SK-N-SH (cell line): ENCODE measurements around the gene NBEA. TPM values are rescaled to one million over a fixed set of nuclear protein-coding genes. Genes with fewer than 3 reads are reported as not detected.

Experiments used
- CTCF ChIA-PET: fragments of 300-600, 350-600 bp; formaldehyde crosslinking; extraction: SDS; loops from one replicate; lab custom pipeline; 2021; lab: Yijun Ruan, JAX
- POLR2A ChIA-PET: fragments of 350-600 bp; sonication (Branson Sonifier 250); formaldehyde crosslinking; extraction: SDS; loops from one replicate; lab custom pipeline; 2020; ENCODE audit warnings: antibody characterized with exemption, inconsistent platforms; lab: Yijun Ruan, JAX
- DNase-seq: peaks from one replicate; pipeline ENCODE4 v3.0.0; 2012
- H2AFZ ChIP-seq: fragments of 200-600 bp; sonication (generic); 2 replicates; pipeline ENCODE4 v1.8.1; 2016; ENCODE audit warnings: antibody characterized with exemption, mild to moderate bottlenecking, low read depth
- H3F3A ChIP-seq: fragments of 200-600 bp; sonication (generic); replicated peaks from 2 replicates; pipeline ENCODE3; 2016; ENCODE audit warnings: antibody characterized with exemption, mild to moderate bottlenecking; ENCODE audit not compliant: insufficient read depth
- H3K27ac ChIP-seq, 2 experiments: fragments of 200-500 bp in 1 of 2; fragments of 200-600 bp in 1 of 2; sonication (Bioruptor generic) in 1 of 2; sonication (generic), shearing (Covaris generic) in 1 of 2; 2 replicates each; pipeline versions ENCODE4 v1.5.1 to v1.6.1; 2014 to 2016; ENCODE audit warnings: low read depth in 2 of 2, inconsistent platforms in 1 of 2, low read length in 1 of 2, mild to moderate bottlenecking in 1 of 2, mixed read lengths in 1 of 2
- H3K27me3 ChIP-seq: fragments of 200-600 bp; sonication (generic), shearing (Covaris generic); 2 replicates; pipeline ENCODE4 v1.6.1; 2016; ENCODE audit warnings: mixed run types; ENCODE audit not compliant: insufficient read depth
- H3K36me3 ChIP-seq, 2 experiments: fragments of 200-500 bp in 1 of 2; fragments of 200-600 bp in 1 of 2; sonication (Bioruptor generic) in 1 of 2; sonication (generic) in 1 of 2; replicated peaks in 1 of 2; 2 replicates each; pipeline versions ENCODE3 to v1.5.1; 2014 to 2016; ENCODE audit warnings: low read length in 1 of 2, mild to moderate bottlenecking in 1 of 2; ENCODE audit not compliant: insufficient read depth in 2 of 2, control insufficient read depth in 1 of 2
- H3K4me1 ChIP-seq, 2 experiments: fragments of 200-500 bp in 1 of 2; fragments of 200-600 bp in 1 of 2; sonication (Bioruptor generic) in 1 of 2; sonication (generic), shearing (Covaris generic) in 1 of 2; 2 replicates each; pipeline versions ENCODE4 v1.5.1 to v1.6.1; 2014 to 2016; ENCODE audit warnings: low read depth in 1 of 2, low read length in 1 of 2, mixed run types in 1 of 2; ENCODE audit not compliant: insufficient read depth in 2 of 2, control insufficient read depth in 1 of 2
- H3K4me2 ChIP-seq: fragments of 200-600 bp; sonication (generic), shearing (Covaris generic); 2 replicates; pipeline ENCODE4 v1.6.1; 2017; ENCODE audit warnings: mixed run types
- H3K4me3 ChIP-seq, 2 experiments: fragments of 200-500 bp in 1 of 2; fragments of 200-600 bp in 1 of 2; sonication (Bioruptor generic) in 1 of 2; sonication (generic), shearing (Covaris generic) in 1 of 2; 2 replicates each; pipeline versions ENCODE4 v1.5.1 to v1.8.1; 2014 to 2016; ENCODE audit warnings: low read depth in 2 of 2, inconsistent platforms in 1 of 2, low read length in 1 of 2, mild to moderate bottlenecking in 1 of 2, mixed read lengths in 1 of 2, moderate library complexity in 1 of 2
- H3K79me2 ChIP-seq: fragments of 200-600 bp; sonication (generic); 2 replicates; pipeline ENCODE4 v1.8.1; 2017; ENCODE audit warnings: mild to moderate bottlenecking; ENCODE audit not compliant: insufficient read depth
- H3K9ac ChIP-seq: fragments of 200-600 bp; sonication (generic); 2 replicates; pipeline ENCODE4 v1.6.1; 2017; ENCODE audit warnings: mixed run types
- H3K9me2 ChIP-seq: fragments of 200-600 bp; sonication (generic); 2 replicates; pipeline ENCODE4 v1.6.1; 2017; ENCODE audit warnings: mixed run types
- H3K9me3 ChIP-seq: fragments of 200-600 bp; sonication (generic); 2 replicates; pipeline ENCODE4 v1.6.1; 2017; ENCODE audit warnings: mixed run types, mild to moderate bottlenecking, moderate library complexity
- H4K20me1 ChIP-seq: fragments of 200-600 bp; sonication (generic); 2 replicates; pipeline ENCODE4 v1.6.1; 2017; ENCODE audit warnings: mild to moderate bottlenecking, mixed run types; ENCODE audit not compliant: insufficient read depth
- EP300 ChIP-seq, 2 experiments: IDR thresholded peaks; 2 replicates each; pipeline versions ENCODE4 v1.4.0 to v1.6.1; 2012; ENCODE audit warnings: borderline replicate concordance in 1 of 2, low read depth in 1 of 2, low read length in 1 of 2
- EZH2phosphoT487 ChIP-seq: fragments of 200-600 bp; sonication (generic); IDR thresholded peaks from 2 replicates; pipeline ENCODE4 v1.6.1; 2017; ENCODE audit warnings: low read depth, mixed run types, mild to moderate bottlenecking, antibody characterized with exemption, moderate library complexity, borderline replicate concordance
- FOSL2 ChIP-seq: IDR thresholded peaks from 2 replicates; pipeline ENCODE4 v1.4.0; 2012; ENCODE audit warnings: low read depth, mild to moderate bottlenecking, moderate library complexity, borderline replicate concordance
- GABPA ChIP-seq: IDR thresholded peaks from 2 replicates; pipeline ENCODE4 v1.4.0; 2012; ENCODE audit warnings: low read depth, mild to moderate bottlenecking
- JUND ChIP-seq: IDR thresholded peaks from 2 replicates; pipeline ENCODE4 v1.4.0; 2012
- MEF2A ChIP-seq: IDR thresholded peaks from 2 replicates; pipeline ENCODE4 v1.4.0; 2012; ENCODE audit warnings: low read depth, borderline replicate concordance
- RAD21 ChIP-seq: IDR thresholded peaks from 2 replicates; pipeline ENCODE4 v1.6.1; 2012; ENCODE audit warnings: mild to moderate bottlenecking, low read length
- SIN3A ChIP-seq: IDR thresholded peaks from 2 replicates; pipeline ENCODE4 v1.6.1; 2012; ENCODE audit warnings: low read depth, mild to moderate bottlenecking, low read length, moderate library complexity, borderline replicate concordance
- SMC3 ChIP-seq: IDR thresholded peaks from 2 replicates; pipeline ENCODE4 v1.6.1; 2012; ENCODE audit warnings: low read depth, low read length, improper control_type of control experiment
- TAF1 ChIP-seq: IDR thresholded peaks from 2 replicates; pipeline ENCODE4 v1.6.1; 2012; ENCODE audit warnings: low read depth, mild to moderate bottlenecking, low read length, moderate library complexity, borderline replicate concordance
- YY1 ChIP-seq: IDR thresholded peaks from 2 replicates; pipeline ENCODE4 v1.4.0; 2012; ENCODE audit warnings: low read depth, mild to moderate bottlenecking
- WGBS: methylation state at CpG from one replicate; pipeline ENCODE4 v1.1.6; 2017; ENCODE audit warnings: low lambda C conversion rate; 5-methylcytosine and 5-hydroxymethylcytosine counted together
- polyA plus RNA-seq, 3 experiments: library from polyadenylated mRNA; depleted of rRNA; stranded (reverse); fragments of >200 nt; gene quantifications; 2 replicates each; pipeline ENCODE4 v1.2.3, GENCODE V29; 2012
- TF ChIP-seq, protein P1 (sequence below): IDR thresholded peaks from 2 replicates; pipeline ENCODE4 v1.4.0; 2012; ENCODE audit warnings: low read depth, borderline replicate concordance
- TF ChIP-seq, protein P2 (sequence below): IDR thresholded peaks from 2 replicates; pipeline ENCODE4 v1.4.0; 2012; ENCODE audit warnings: low read depth
- TF ChIP-seq, protein P3 (sequence below): IDR thresholded peaks from 2 replicates; pipeline ENCODE4; 2012
- TF ChIP-seq, protein P4 (sequence below): fragments of 150-350 bp; IDR thresholded peaks from 2 replicates; pipeline ENCODE4 v1.6.1; 2016; ENCODE audit warnings: mild to moderate bottlenecking, low read depth, low read length

NBEA gene
- polyA plus RNA-seq, 1 of the 3 experiments (the other 2 are of a cell fraction): 12.3 TPM

DNA sequence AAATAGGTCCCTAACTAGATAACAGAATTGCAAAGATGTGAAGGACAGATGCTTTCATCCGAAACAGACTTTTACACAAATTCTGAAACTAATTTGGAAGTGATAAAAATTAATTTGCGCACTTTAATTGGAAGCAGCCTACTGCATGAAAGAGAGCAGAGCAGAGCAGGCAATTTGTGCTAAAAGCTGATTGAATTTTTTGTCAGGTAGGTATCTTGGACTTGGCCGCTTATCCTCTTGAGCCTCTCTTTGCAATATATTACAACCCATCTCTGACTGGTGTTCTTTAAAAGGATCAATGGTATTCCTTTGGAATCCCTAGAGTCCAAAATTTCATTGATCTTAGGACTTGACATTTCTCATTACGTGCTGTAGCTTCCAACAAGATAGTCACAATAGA, 717.7 kb downstream of the NBEA start:
- no peak for DNase-seq
- no peaks in the 10 kb centered on the region for H3K9me2 ChIP-seq
- no peaks in the 10 kb centered on the region for H3K9me3 ChIP-seq
- no peak overlapping the region for H3K27ac ChIP-seq
- ChIA-PET CTCF (interaction anchor here (1.1 to 2.5 kb wide), 3 partner anchors 18 to 28 kb away, joined by 3 to 10 read pairs (median 4); no protein-coding TSS in a partner anchor), POLR2A (no interaction called here)
- H3K4me1 ChIP-seq: peaks cover 0 to 9% of the 10 kb centered on the region in 2 experiments; a peak in 2 of 4 replicates
- 95% methylated on average over 4 of the region's 4 CpGs for WGBS
- H4K20me1 ChIP-seq: no peaks in the 10 kb centered on the region
- H3K79me2 ChIP-seq: no peaks in the 10 kb centered on the region
- H3F3A ChIP-seq: no peaks in the 10 kb centered on the region
- H3K27me3 ChIP-seq: no peaks in the 10 kb centered on the region
- TF ChIP-seq YY1 (no peak), RAD21 (no peak), EZH2phosphoT487 (no peak), SMC3 (no peak), EP300 (IDR thresholded peaks at IDR 0.05; ENCODE audit: borderline replicate concordance in 1 of 2, low read depth in 1 of 2, low read length in 1 of 2) (no peak)
- TF ChIP-seq, protein P1, sequence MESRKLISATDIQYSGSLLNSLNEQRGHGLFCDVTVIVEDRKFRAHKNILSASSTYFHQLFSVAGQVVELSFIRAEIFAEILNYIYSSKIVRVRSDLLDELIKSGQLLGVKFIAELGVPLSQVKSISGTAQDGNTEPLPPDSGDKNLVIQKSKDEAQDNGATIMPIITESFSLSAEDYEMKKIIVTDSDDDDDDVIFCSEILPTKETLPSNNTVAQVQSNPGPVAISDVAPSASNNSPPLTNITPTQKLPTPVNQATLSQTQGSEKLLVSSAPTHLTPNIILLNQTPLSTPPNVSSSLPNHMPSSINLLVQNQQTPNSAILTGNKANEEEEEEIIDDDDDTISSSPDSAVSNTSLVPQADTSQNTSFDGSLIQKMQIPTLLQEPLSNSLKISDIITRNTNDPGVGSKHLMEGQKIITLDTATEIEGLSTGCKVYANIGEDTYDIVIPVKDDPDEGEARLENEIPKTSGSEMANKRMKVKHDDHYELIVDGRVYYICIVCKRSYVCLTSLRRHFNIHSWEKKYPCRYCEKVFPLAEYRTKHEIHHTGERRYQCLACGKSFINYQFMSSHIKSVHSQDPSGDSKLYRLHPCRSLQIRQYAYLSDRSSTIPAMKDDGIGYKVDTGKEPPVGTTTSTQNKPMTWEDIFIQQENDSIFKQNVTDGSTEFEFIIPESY: no peak
- no peak overlapping the region; a peak in 1 of 4 replicates for H3K4me3 ChIP-seq
- no peak overlapping the region for H2AFZ ChIP-seq
- no peak overlapping the region for H3K9ac ChIP-seq
- H3K36me3 ChIP-seq: peaks cover 12 to 34% of the 10 kb centered on the region in 2 experiments
- H3K4me2 ChIP-seq: no peak overlapping the region

DNA sequence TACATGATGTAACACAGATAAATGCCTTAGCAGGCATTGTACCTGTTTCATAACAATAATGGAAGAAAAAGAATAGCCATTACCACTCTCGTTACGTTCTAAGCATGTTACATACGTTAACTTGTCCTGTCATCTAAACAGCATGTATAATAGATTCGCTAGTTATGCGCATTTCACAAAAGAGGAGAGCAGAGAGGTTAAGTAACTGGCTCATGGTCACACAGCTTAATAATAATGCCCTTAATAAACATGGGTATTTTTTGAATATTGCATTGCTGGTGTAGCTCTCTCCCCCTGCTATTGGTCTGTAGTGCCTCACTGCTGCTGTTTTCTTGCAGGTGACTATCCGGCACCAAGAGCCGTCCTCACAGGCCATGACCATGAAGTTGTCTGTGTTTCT, 722.7 kb downstream of the NBEA start:
- H3K79me2 ChIP-seq: no peaks in the 10 kb centered on the region
- H3K36me3 ChIP-seq: peaks cover 6 to 39% of the 10 kb centered on the region in 2 experiments
- TF ChIP-seq MEF2A (no peak), JUND (no peak), SMC3 (no peak), SIN3A (no peak), EP300 (IDR thresholded peaks at IDR 0.05; ENCODE audit: borderline replicate concordance in 1 of 2, low read depth in 1 of 2, low read length in 1 of 2) (no peak), TAF1 (no peak), FOSL2 (no peak), GABPA (no peak)
- TF ChIP-seq, protein P2, sequence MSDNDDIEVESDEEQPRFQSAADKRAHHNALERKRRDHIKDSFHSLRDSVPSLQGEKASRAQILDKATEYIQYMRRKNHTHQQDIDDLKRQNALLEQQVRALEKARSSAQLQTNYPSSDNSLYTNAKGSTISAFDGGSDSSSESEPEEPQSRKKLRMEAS: no peak
- TF ChIP-seq, protein P1: no peak
- TF ChIP-seq, protein P3, sequence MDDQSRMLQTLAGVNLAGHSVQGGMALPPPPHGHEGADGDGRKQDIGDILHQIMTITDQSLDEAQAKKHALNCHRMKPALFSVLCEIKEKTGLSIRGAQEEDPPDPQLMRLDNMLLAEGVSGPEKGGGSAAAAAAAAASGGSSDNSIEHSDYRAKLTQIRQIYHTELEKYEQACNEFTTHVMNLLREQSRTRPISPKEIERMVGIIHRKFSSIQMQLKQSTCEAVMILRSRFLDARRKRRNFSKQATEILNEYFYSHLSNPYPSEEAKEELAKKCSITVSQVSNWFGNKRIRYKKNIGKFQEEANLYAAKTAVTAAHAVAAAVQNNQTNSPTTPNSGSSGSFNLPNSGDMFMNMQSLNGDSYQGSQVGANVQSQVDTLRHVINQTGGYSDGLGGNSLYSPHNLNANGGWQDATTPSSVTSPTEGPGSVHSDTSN: no peak
- TF ChIP-seq, protein P4, sequence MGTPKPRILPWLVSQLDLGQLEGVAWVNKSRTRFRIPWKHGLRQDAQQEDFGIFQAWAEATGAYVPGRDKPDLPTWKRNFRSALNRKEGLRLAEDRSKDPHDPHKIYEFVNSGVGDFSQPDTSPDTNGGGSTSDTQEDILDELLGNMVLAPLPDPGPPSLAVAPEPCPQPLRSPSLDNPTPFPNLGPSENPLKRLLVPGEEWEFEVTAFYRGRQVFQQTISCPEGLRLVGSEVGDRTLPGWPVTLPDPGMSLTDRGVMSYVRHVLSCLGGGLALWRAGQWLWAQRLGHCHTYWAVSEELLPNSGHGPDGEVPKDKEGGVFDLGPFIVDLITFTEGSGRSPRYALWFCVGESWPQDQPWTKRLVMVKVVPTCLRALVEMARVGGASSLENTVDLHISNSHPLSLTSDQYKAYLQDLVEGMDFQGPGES: no peak
- TF ChIP-seq, all 33 proteins: peak for 0
- no peak overlapping the region for H3K4me3 ChIP-seq
- no peaks in the 10 kb centered on the region for H3K27me3 ChIP-seq
- H3K4me2 ChIP-seq: no peak overlapping the region
- no peaks in the 10 kb centered on the region; a peak in 1 of 4 replicates for H3K4me1 ChIP-seq
- WGBS: 96% methylated on average over 7 of the region's 7 CpGs
- no peak overlapping the region for H3K9ac ChIP-seq
- no peak for DNase-seq
- ChIA-PET POLR2A (no interaction called here), CTCF (interaction anchor here (0.6 to 0.8 kb wide), 2 partner anchors 18 to 488 kb away, joined by 3 read pairs; no protein-coding TSS in a partner anchor)
- no peak overlapping the region for H3K27ac ChIP-seq
- H4K20me1 ChIP-seq: no peaks in the 10 kb centered on the region
- no peaks in the 10 kb centered on the region for H3K9me3 ChIP-seq
- H3K9me2 ChIP-seq: no peaks in the 10 kb centered on the region
- no peak overlapping the region for H2AFZ ChIP-seq
- H3F3A ChIP-seq: no peaks in the 10 kb centered on the region
